GM03348 (cell line): ENCODE measurements around the gene GSTM2.
"Not testable (repeated sequence)": the region's sequence is repeated elsewhere in the genome, so short reads cannot be mapped to it uniquely, and the experiment has no call there.

Experiments used
- DNase-seq: peaks from one replicate; pipeline ENCODE4 v3.0.0; 2012; ENCODE audit warnings: low spot score

Gene GSTM2

GRCh38 chr1:109644670-109645069 is 23.2 kb upstream of the GSTM2 start:
- no peak for DNase-seq

GRCh38 chr1:109649491-109649914 is 18.4 kb upstream of the GSTM2 start:
- peak; percentile 41 for DNase-seq

GRCh38 chr1:109650609-109651008 is 17.2 kb upstream of the GSTM2 start:
- DNase-seq = no peak

GRCh38 chr1:109652402-109652801 is 15.5 kb upstream of the GSTM2 start:
- no peak for DNase-seq

- DNase-seq = no peak
These were observed 14.6 kb upstream of the GSTM2 start for GRCh38 chr1:109653306-109653705.

GRCh38 chr1:109654519-109654918 is 13.3 kb upstream of the GSTM2 start:
- no peak for DNase-seq

- DNase-seq = peak; percentile 93
These were observed 12.0 kb upstream of the GSTM2 start, which contains the start of gene GSTM4 for GRCh38 chr1:109655615-109656519. Gene GSTM4 (plus strand): TSS chr1:109656099. CDS start chr1:109656390, 291 bp downstream.

- no peak for DNase-seq
These were observed 10.5 kb upstream of the GSTM2 start for GRCh38 chr1:109657395-109657794.

- DNase-seq = no peak
These were observed 9.9 kb upstream of the GSTM2 start for GRCh38 chr1:109657970-109658369.

- no peak for DNase-seq
These were observed 9.3 kb upstream of the GSTM2 start for GRCh38 chr1:109658533-109659042.

- DNase-seq = no peak
These were observed 8.7 kb upstream of the GSTM2 start for GRCh38 chr1:109659145-109659544.

- no peak for DNase-seq
These were observed 7.7 kb upstream of the GSTM2 start for GRCh38 chr1:109659997-109660690.

- DNase-seq = not testable (repeated sequence)
These were observed 7.2 kb upstream of the GSTM2 start for GRCh38 chr1:109660691-109661026.

GRCh38 chr1:109661391-109661790 is 6.5 kb upstream of the GSTM2 start:
- DNase-seq = no peak

- DNase-seq = no peak
These were observed 3.2 kb upstream of the GSTM2 start for GRCh38 chr1:109664671-109665070.

- DNase-seq = no peak
These were observed 392 bp downstream of the GSTM2 start for GRCh38 chr1:109668123-109668775.

- no peak for DNase-seq
These were observed 1.5 kb downstream of the GSTM2 start for GRCh38 chr1:109669246-109669948.

GRCh38 chr1:109669949-109670302 is 2.1 kb downstream of the GSTM2 start:
- not testable (repeated sequence) for DNase-seq

- no peak for DNase-seq
These were observed 3.2 kb downstream of the GSTM2 start for GRCh38 chr1:109671067-109671466.

- not testable (repeated sequence) for DNase-seq
These were observed 6.0 kb downstream of the GSTM2 start for GRCh38 chr1:109673861-109674260.

GRCh38 chr1:109676683-109677381 is 9.0 kb downstream of the GSTM2 start:
- not testable (repeated sequence) for DNase-seq
